ENCODE measurements around the gene RAD51B.

- TF ChIP-seq CTCF (IDR thresholded peaks at IDR 0.05) (peak in 1 of 6 experiments; percentile 8), POLR2A (IDR thresholded peaks at IDR 0.05) (no peak), EP300 (IDR thresholded peaks at IDR 0.05) (no peak)
These were observed 790.7 kb downstream of the RAD51B start for GRCh38 chr14:68610251-68610793.

Measured in upper lobe of left lung (tissue), 4 donors.